Activated naive CD4-positive, alpha-beta T cell treated with anti-CD3 and anti-CD28 coated beads, Interleukin-2, amount 50 U/mL, for 16 hours (primary cell): ENCODE measurements around the gene DNM3.
"Not testable (repeated sequence)": the region's sequence is repeated elsewhere in the genome, so short reads cannot be mapped to it uniquely, and the experiment has no call there.

Experiments used
- DNase-seq: peaks from one replicate; pipeline ENCODE4 v3.0.0-alpha.2; 2020

DNM3 gene

GRCh38 chr1:172298141-172298540 is 456.8 kb downstream of the DNM3 start:
- no peak for DNase-seq

- no peak for DNase-seq
Measured at GRCh38 chr1:172298911-172299310, 457.6 kb downstream of the DNM3 start.

- no peak for DNase-seq
Measured at GRCh38 chr1:172299515-172299914, 458.2 kb downstream of the DNM3 start.

GRCh38 chr1:172307508-172307907 is 466.2 kb downstream of the DNM3 start:
- not testable (repeated sequence) for DNase-seq

GRCh38 chr1:172308142-172308541 is 466.8 kb downstream of the DNM3 start:
- DNase-seq = no peak

GRCh38 chr1:172308577-172308976 is 467.3 kb downstream of the DNM3 start:
- DNase-seq = no peak

GRCh38 chr1:172320733-172321132 is 479.4 kb downstream of the DNM3 start:
- no peak for DNase-seq

- no peak for DNase-seq
Measured at GRCh38 chr1:172321451-172321850, 480.2 kb downstream of the DNM3 start.

- DNase-seq = no peak
Measured at GRCh38 chr1:172322219-172323061, 481.1 kb downstream of the DNM3 start.

- DNase-seq = no peak
Measured at GRCh38 chr1:172323686-172324085, 482.4 kb downstream of the DNM3 start.

GRCh38 chr1:172324086-172324485 is 482.8 kb downstream of the DNM3 start:
- no peak for DNase-seq

- DNase-seq = no peak
Measured at GRCh38 chr1:172324761-172325160, 483.5 kb downstream of the DNM3 start.

GRCh38 chr1:172325531-172325930 is 484.2 kb downstream of the DNM3 start:
- no peak for DNase-seq

GRCh38 chr1:172326136-172326535 is 484.8 kb downstream of the DNM3 start:
- no peak for DNase-seq

GRCh38 chr1:172328266-172328665 is 487.0 kb downstream of the DNM3 start:
- DNase-seq = no peak

GRCh38 chr1:172332230-172332629 is 490.9 kb downstream of the DNM3 start:
- DNase-seq = no peak

GRCh38 chr1:172335377-172335776 is 494.1 kb downstream of the DNM3 start:
- DNase-seq = no peak

- DNase-seq = peak; percentile 53
Measured at GRCh38 chr1:172338295-172338735, 497.0 kb downstream of the DNM3 start.

- no peak for DNase-seq
Measured at GRCh38 chr1:172339842-172340241, 498.5 kb downstream of the DNM3 start.

GRCh38 chr1:172340520-172340919 is 499.2 kb downstream of the DNM3 start:
- DNase-seq = no peak

- DNase-seq = no peak
Measured at GRCh38 chr1:172341697-172342096, 500.4 kb downstream of the DNM3 start.

- no peak for DNase-seq
Measured at GRCh38 chr1:172342584-172343239, 501.4 kb downstream of the DNM3 start.

- no peak for DNase-seq
Measured at GRCh38 chr1:172343240-172344160, 502.2 kb downstream of the DNM3 start.
